ENCODE data around the gene CYTH2.
"Not testable (repeated sequence)": the region's sequence is repeated elsewhere in the genome, so short reads cannot be mapped to it uniquely, and the experiment has no call there.

The CYTH2 gene

GRCh38 chr19:48514123-48514458 is 44.9 kb downstream of the CYTH2 start:
- Histone ChIP-seq H3K4me1 (ENCODE audit: insufficient read depth, poor library complexity, severe bottlenecking) (no peaks in the 10 kb centered on the region), H3K27ac (ENCODE audit: poor library complexity, severe bottlenecking) (no peak overlapping the region), H3K27me3 (ENCODE audit: insufficient read depth, poor library complexity, severe bottlenecking) (no peaks in the 10 kb centered on the region), H3K4me3 (ENCODE audit: severe bottlenecking) (no peak overlapping the region), H3K9me3 (ENCODE audit: severe bottlenecking) (no peaks in the 10 kb centered on the region), H3K36me3 (ENCODE audit: low read depth) (no peaks in the 10 kb centered on the region)
- ATAC-seq (ENCODE audit: low read depth): no peak
- no peak for TF ChIP-seq CTCF (IDR thresholded peaks at IDR 0.05; ENCODE audit: poor library complexity, severe bottlenecking)
- DNase-seq (ENCODE audit: low spot score): no peak

GRCh38 chr19:48516536-48516935 is 47.4 kb downstream of the CYTH2 start:
- TF ChIP-seq CTCF (IDR thresholded peaks at IDR 0.05; ENCODE audit: poor library complexity, severe bottlenecking): no peak
- DNase-seq (ENCODE audit: low spot score): no peak
- Histone ChIP-seq H3K27ac (ENCODE audit: poor library complexity, severe bottlenecking) (no peak overlapping the region), H3K4me3 (ENCODE audit: severe bottlenecking) (no peak overlapping the region), H3K27me3 (ENCODE audit: insufficient read depth, poor library complexity, severe bottlenecking) (no peaks in the 10 kb centered on the region), H3K36me3 (ENCODE audit: low read depth) (no peaks in the 10 kb centered on the region), H3K9me3 (ENCODE audit: severe bottlenecking) (no peaks in the 10 kb centered on the region), H3K4me1 (ENCODE audit: insufficient read depth, poor library complexity, severe bottlenecking) (no peaks in the 10 kb centered on the region)
- ATAC-seq (ENCODE audit: low read depth): no peak

- TF ChIP-seq CTCF (IDR thresholded peaks at IDR 0.05; ENCODE audit: poor library complexity, severe bottlenecking): no peak
- Histone ChIP-seq H3K9me3 (ENCODE audit: severe bottlenecking) (no peaks in the 10 kb centered on the region), H3K27me3 (ENCODE audit: insufficient read depth, poor library complexity, severe bottlenecking) (no peaks in the 10 kb centered on the region), H3K4me1 (ENCODE audit: insufficient read depth, poor library complexity, severe bottlenecking) (no peaks in the 10 kb centered on the region), H3K36me3 (ENCODE audit: low read depth) (no peaks in the 10 kb centered on the region), H3K4me3 (ENCODE audit: severe bottlenecking) (no peak overlapping the region), H3K27ac (ENCODE audit: poor library complexity, severe bottlenecking) (no peak overlapping the region)
- DNase-seq (ENCODE audit: low spot score) (no peak), ATAC-seq (ENCODE audit: low read depth) (no peak)
Observed at GRCh38 chr19:48518207-48518606, 49.0 kb downstream of the CYTH2 start.

- not testable (repeated sequence) for ATAC-seq (ENCODE audit: low read depth); H3K36me3 ChIP-seq (ENCODE audit: low read depth); H3K4me3 ChIP-seq (ENCODE audit: severe bottlenecking); DNase-seq (ENCODE audit: low spot score); H3K9me3 ChIP-seq (ENCODE audit: severe bottlenecking); H3K27me3 ChIP-seq (ENCODE audit: insufficient read depth, poor library complexity, severe bottlenecking); H3K4me1 ChIP-seq (ENCODE audit: insufficient read depth, poor library complexity, severe bottlenecking); H3K27ac ChIP-seq (ENCODE audit: poor library complexity, severe bottlenecking)
Observed at GRCh38 chr19:48519426-48519825, 50.3 kb downstream of the CYTH2 start.

- H3K27me3 ChIP-seq (ENCODE audit: insufficient read depth, poor library complexity, severe bottlenecking): no peaks in the 10 kb centered on the region
- H3K4me3 ChIP-seq (ENCODE audit: severe bottlenecking): no peak overlapping the region
- no peak for TF ChIP-seq CTCF (IDR thresholded peaks at IDR 0.05; ENCODE audit: poor library complexity, severe bottlenecking)
- peaks cover 3% of the 10 kb centered on the region for H3K9me3 ChIP-seq (ENCODE audit: severe bottlenecking)
- H3K36me3 ChIP-seq (ENCODE audit: low read depth): no peaks in the 10 kb centered on the region
- H3K4me1 ChIP-seq (ENCODE audit: insufficient read depth, poor library complexity, severe bottlenecking): no peaks in the 10 kb centered on the region
- DNase-seq (ENCODE audit: low spot score) (no peak), ATAC-seq (ENCODE audit: low read depth) (no peak)
- no peak overlapping the region for H3K27ac ChIP-seq (ENCODE audit: poor library complexity, severe bottlenecking)
Observed at GRCh38 chr19:48520134-48520533, 51.0 kb downstream of the CYTH2 start.
